CD4-positive, alpha-beta T cell treated with Interleukin-12 subunit alpha and Interleukin-12 subunit beta, for 1 hour (primary cell): ENCODE data around the gene CHMP4B.

Experiments used
- DNase-seq: peaks from one replicate; pipeline ENCODE4 v3.0.0-alpha.2; 2020

The CHMP4B gene

GRCh38 chr20:33866398-33867100, 55.4 kb downstream of the CHMP4B start:
- DNase-seq, result no peak

- DNase-seq, result no peak
These were observed 56.9 kb downstream of the CHMP4B start for GRCh38 chr20:33868042-33868441.

GRCh38 chr20:33868595-33868994, 57.4 kb downstream of the CHMP4B start:
- no peak for DNase-seq

- DNase-seq, result no peak
These were observed 58.1 kb downstream of the CHMP4B start for GRCh38 chr20:33869283-33869682.

- no peak for DNase-seq
These were observed 60.2 kb downstream of the CHMP4B start for GRCh38 chr20:33871362-33871761.

GRCh38 chr20:33874129-33874528, 63.0 kb downstream of the CHMP4B start:
- DNase-seq, result no peak

- no peak for DNase-seq
These were observed 63.9 kb downstream of the CHMP4B start for GRCh38 chr20:33875055-33875454.

GRCh38 chr20:33875534-33876026, 64.4 kb downstream of the CHMP4B start:
- no peak for DNase-seq

GRCh38 chr20:33878583-33878982, 67.4 kb downstream of the CHMP4B start:
- no peak for DNase-seq

- no peak for DNase-seq
These were observed 69.2 kb downstream of the CHMP4B start for GRCh38 chr20:33880396-33880795.

GRCh38 chr20:33881989-33882388, 70.8 kb downstream of the CHMP4B start:
- no peak for DNase-seq

GRCh38 chr20:33882481-33882880, 71.3 kb downstream of the CHMP4B start:
- no peak for DNase-seq

- no peak for DNase-seq
These were observed 72.0 kb downstream of the CHMP4B start for GRCh38 chr20:33883164-33883563.

- DNase-seq, result no peak
These were observed 73.5 kb downstream of the CHMP4B start for GRCh38 chr20:33884633-33885032.

- no peak for DNase-seq
These were observed 78.2 kb downstream of the CHMP4B start for GRCh38 chr20:33889312-33889711.

GRCh38 chr20:33890557-33890956, 79.4 kb downstream of the CHMP4B start:
- no peak for DNase-seq

GRCh38 chr20:33893314-33893713, 82.2 kb downstream of the CHMP4B start:
- DNase-seq, result no peak

- DNase-seq, result no peak
These were observed 83.7 kb downstream of the CHMP4B start for GRCh38 chr20:33894798-33895197.

- no peak for DNase-seq
These were observed 85.4 kb downstream of the CHMP4B start for GRCh38 chr20:33896509-33896908.

- DNase-seq, result no peak
These were observed 86.3 kb downstream of the CHMP4B start for GRCh38 chr20:33897313-33897912.

- no peak for DNase-seq
These were observed 88.0 kb downstream of the CHMP4B start for GRCh38 chr20:33899106-33899505.

- no peak for DNase-seq
These were observed 89.5 kb downstream of the CHMP4B start for GRCh38 chr20:33900521-33901131.

- no peak for DNase-seq
These were observed 90.0 kb downstream of the CHMP4B start for GRCh38 chr20:33901132-33901523.

- no peak for DNase-seq
These were observed 90.9 kb downstream of the CHMP4B start for GRCh38 chr20:33902011-33902410.
